ENCODE results near the gene MLX.

MLX gene

GRCh38 chr17:42522263-42522790 lies 44.6 kb upstream of the MLX start:
- Histone ChIP-seq H3K4ac (ENCODE audit: low read depth, low read length) (no peak overlapping the region), H2AFZ (ENCODE audit: insufficient read depth, low read length, poor library complexity) (no peak overlapping the region), H4K91ac (ENCODE audit: low read depth, low read length) (peak overlapping the region; percentile 87), H3K9me3 (ENCODE audit: insufficient read depth, low read depth, low read length) (no peaks in the 10 kb centered on the region), H4K12ac (ENCODE audit: low read depth, low read length) (no peak overlapping the region), H3K9ac (ENCODE audit: low read length) (no peak overlapping the region), H3K4me2 (ENCODE audit: low read length) (no peak overlapping the region), H2BK120ac (ENCODE audit: insufficient read depth, low read length, poor library complexity) (no peak overlapping the region), H3K27me3 (ENCODE audit: insufficient read depth, low read length) (no peaks in the 10 kb centered on the region), H3K14ac (ENCODE audit: low read length) (peak overlapping the region; percentile 2), H2BK12ac (ENCODE audit: low read length) (peak overlapping the region; percentile 94), H3K79me2 (ENCODE audit: control insufficient read depth, insufficient read depth, low read length, poor library complexity) (peaks cover 3% of the 10 kb centered on the region), H3K36me3 (ENCODE audit: control insufficient read depth in 1 of 2, insufficient read depth in 2 of 2, low read length in 2 of 2) (peaks cover 13 to 16% of the 10 kb centered on the region in 2 experiments), H3K27ac (ENCODE audit: low read depth, low read length) (no peak overlapping the region), H3K18ac (ENCODE audit: low read length) (peak overlapping the region; percentile 32), H3K4me3 (ENCODE audit: low read depth, low read length) (no peak overlapping the region), H3K4me1 (ENCODE audit: control insufficient read depth in 1 of 2, insufficient read depth in 2 of 2, low read length in 2 of 2) (peaks cover 46 to 47% of the 10 kb centered on the region in 2 experiments), H2BK5ac (ENCODE audit: low read depth, low read length, poor library complexity) (peak overlapping the region; percentile 2), H3K23ac (ENCODE audit: low read length) (no peak overlapping the region), H3K79me1 (ENCODE audit: low read length) (peaks cover 34% of the 10 kb centered on the region), H2AK5ac (ENCODE audit: low read length) (peak overlapping the region; percentile 8), H4K8ac (ENCODE audit: low read depth, low read length) (no peak overlapping the region)
- WGBS (ENCODE audit: extremely low coverage, insufficient coverage, insufficient read length) = no CpG with 5 or more reads among the region's 9 CpGs
- DNase-seq = no peak

GRCh38 chr17:42522798-42523278 lies 44.1 kb upstream of the MLX start:
- H4K8ac ChIP-seq (ENCODE audit: low read depth, low read length) = no peak overlapping the region
- H3K23ac ChIP-seq (ENCODE audit: low read length) = no peak overlapping the region
- no peak overlapping the region for H3K9ac ChIP-seq (ENCODE audit: low read length)
- H3K4me3 ChIP-seq (ENCODE audit: low read depth, low read length) = no peak overlapping the region
- no peak for DNase-seq
- H3K14ac ChIP-seq (ENCODE audit: low read length) = peak overlapping the region; percentile 2
- H4K12ac ChIP-seq (ENCODE audit: low read depth, low read length) = no peak overlapping the region
- H3K79me2 ChIP-seq (ENCODE audit: control insufficient read depth, insufficient read depth, low read length, poor library complexity) = peaks cover 3% of the 10 kb centered on the region
- H3K27me3 ChIP-seq (ENCODE audit: insufficient read depth, low read length) = no peaks in the 10 kb centered on the region
- H3K9me3 ChIP-seq (ENCODE audit: insufficient read depth, low read depth, low read length) = no peaks in the 10 kb centered on the region
- H3K27ac ChIP-seq (ENCODE audit: low read depth, low read length) = no peak overlapping the region
- H2AFZ ChIP-seq (ENCODE audit: insufficient read depth, low read length, poor library complexity) = no peak overlapping the region
- H2BK12ac ChIP-seq (ENCODE audit: low read length) = no peak overlapping the region
- no peak overlapping the region for H2BK5ac ChIP-seq (ENCODE audit: low read depth, low read length, poor library complexity)
- peak overlapping the region; percentile 20 for H4K91ac ChIP-seq (ENCODE audit: low read depth, low read length)
- H2AK5ac ChIP-seq (ENCODE audit: low read length) = peak overlapping the region; percentile 8
- peaks cover 46 to 47% of the 10 kb centered on the region in 2 experiments for H3K4me1 ChIP-seq (ENCODE audit: control insufficient read depth in 1 of 2, insufficient read depth in 2 of 2, low read length in 2 of 2)
- no peak overlapping the region for H2BK120ac ChIP-seq (ENCODE audit: insufficient read depth, low read length, poor library complexity)
- WGBS (ENCODE audit: extremely low coverage, insufficient coverage, insufficient read length) = no CpG with 5 or more reads among the region's 8 CpGs
- no peak overlapping the region for H3K4ac ChIP-seq (ENCODE audit: low read depth, low read length)
- peaks cover 34% of the 10 kb centered on the region for H3K79me1 ChIP-seq (ENCODE audit: low read length)
- H3K18ac ChIP-seq (ENCODE audit: low read length) = no peak overlapping the region
- peaks cover 13 to 16% of the 10 kb centered on the region in 2 experiments for H3K36me3 ChIP-seq (ENCODE audit: control insufficient read depth in 1 of 2, insufficient read depth in 2 of 2, low read length in 2 of 2)
- H3K4me2 ChIP-seq (ENCODE audit: low read length) = no peak overlapping the region

GRCh38 chr17:42525221-42525620 lies 41.7 kb upstream of the MLX start:
- H3K27me3 ChIP-seq (ENCODE audit: insufficient read depth, low read length) = no peaks in the 10 kb centered on the region
- H3K9ac ChIP-seq (ENCODE audit: low read length) = no peak overlapping the region
- no peak overlapping the region for H3K4me3 ChIP-seq (ENCODE audit: low read depth, low read length)
- H4K91ac ChIP-seq (ENCODE audit: low read depth, low read length) = no peak overlapping the region
- H3K36me3 ChIP-seq (ENCODE audit: control insufficient read depth in 1 of 2, insufficient read depth in 2 of 2, low read length in 2 of 2) = peaks cover 13 to 16% of the 10 kb centered on the region in 2 experiments
- no peak overlapping the region for H2BK5ac ChIP-seq (ENCODE audit: low read depth, low read length, poor library complexity)
- H2AK5ac ChIP-seq (ENCODE audit: low read length) = no peak overlapping the region
- peaks cover 3% of the 10 kb centered on the region for H3K79me2 ChIP-seq (ENCODE audit: control insufficient read depth, insufficient read depth, low read length, poor library complexity)
- H2AFZ ChIP-seq (ENCODE audit: insufficient read depth, low read length, poor library complexity) = no peak overlapping the region
- H4K12ac ChIP-seq (ENCODE audit: low read depth, low read length) = no peak overlapping the region
- peaks cover 2% of the 10 kb centered on the region for H3K9me3 ChIP-seq (ENCODE audit: insufficient read depth, low read depth, low read length)
- H2BK120ac ChIP-seq (ENCODE audit: insufficient read depth, low read length, poor library complexity) = no peak overlapping the region
- H3K4me2 ChIP-seq (ENCODE audit: low read length) = no peak overlapping the region
- no peak overlapping the region for H3K14ac ChIP-seq (ENCODE audit: low read length)
- H3K23ac ChIP-seq (ENCODE audit: low read length) = no peak overlapping the region
- peaks cover 20% of the 10 kb centered on the region for H3K79me1 ChIP-seq (ENCODE audit: low read length)
- no peak overlapping the region for H3K27ac ChIP-seq (ENCODE audit: low read depth, low read length)
- H3K4me1 ChIP-seq (ENCODE audit: control insufficient read depth in 1 of 2, insufficient read depth in 2 of 2, low read length in 2 of 2) = peaks cover 27% of the 10 kb centered on the region in 2 experiments
- DNase-seq = no peak
- no peak overlapping the region for H3K4ac ChIP-seq (ENCODE audit: low read depth, low read length)
- WGBS (ENCODE audit: extremely low coverage, insufficient coverage, insufficient read length) = no CpG with 5 or more reads among the region's 2 CpGs
- no peak overlapping the region for H2BK12ac ChIP-seq (ENCODE audit: low read length)
- H4K8ac ChIP-seq (ENCODE audit: low read depth, low read length) = no peak overlapping the region
- no peak overlapping the region for H3K18ac ChIP-seq (ENCODE audit: low read length)

- peaks cover 2% of the 10 kb centered on the region for H3K79me2 ChIP-seq (ENCODE audit: control insufficient read depth, insufficient read depth, low read length, poor library complexity)
- H3K4ac ChIP-seq (ENCODE audit: low read depth, low read length) = no peak overlapping the region
- no peak overlapping the region for H3K23ac ChIP-seq (ENCODE audit: low read length)
- peaks cover 11 to 14% of the 10 kb centered on the region in 2 experiments for H3K36me3 ChIP-seq (ENCODE audit: control insufficient read depth in 1 of 2, insufficient read depth in 2 of 2, low read length in 2 of 2)
- no peak overlapping the region for H4K12ac ChIP-seq (ENCODE audit: low read depth, low read length)
- H3K79me1 ChIP-seq (ENCODE audit: low read length) = peaks cover 15% of the 10 kb centered on the region
- H2BK120ac ChIP-seq (ENCODE audit: insufficient read depth, low read length, poor library complexity) = no peak overlapping the region
- no peak overlapping the region for H2AFZ ChIP-seq (ENCODE audit: insufficient read depth, low read length, poor library complexity)
- no peak overlapping the region for H2AK5ac ChIP-seq (ENCODE audit: low read length)
- H3K9ac ChIP-seq (ENCODE audit: low read length) = no peak overlapping the region
- H4K91ac ChIP-seq (ENCODE audit: low read depth, low read length) = no peak overlapping the region
- no peak overlapping the region for H3K4me3 ChIP-seq (ENCODE audit: low read depth, low read length)
- H3K4me2 ChIP-seq (ENCODE audit: low read length) = no peak overlapping the region
- DNase-seq = no peak
- H3K14ac ChIP-seq (ENCODE audit: low read length) = no peak overlapping the region
- no CpG with 5 or more reads among the region's 6 CpGs for WGBS (ENCODE audit: extremely low coverage, insufficient coverage, insufficient read length)
- H3K27ac ChIP-seq (ENCODE audit: low read depth, low read length) = no peak overlapping the region
- H2BK5ac ChIP-seq (ENCODE audit: low read depth, low read length, poor library complexity) = no peak overlapping the region
- H3K27me3 ChIP-seq (ENCODE audit: insufficient read depth, low read length) = no peaks in the 10 kb centered on the region
- H3K9me3 ChIP-seq (ENCODE audit: insufficient read depth, low read depth, low read length) = peaks cover 2% of the 10 kb centered on the region
- no peak overlapping the region for H4K8ac ChIP-seq (ENCODE audit: low read depth, low read length)
- H3K18ac ChIP-seq (ENCODE audit: low read length) = no peak overlapping the region
- H2BK12ac ChIP-seq (ENCODE audit: low read length) = no peak overlapping the region
- peaks cover 20 to 21% of the 10 kb centered on the region in 2 experiments for H3K4me1 ChIP-seq (ENCODE audit: control insufficient read depth in 1 of 2, insufficient read depth in 2 of 2, low read length in 2 of 2)
Measured at GRCh38 chr17:42526031-42526444, 40.9 kb upstream of the MLX start.

All from trophoblast cell (in vitro differentiated cells and primary cell).